Tibial artery (tissue), 4 donors: ENCODE measurements around the gene DLG2.

Experiments
- DNase-seq, 2 donors: peaks; one replicate each; pipeline ENCODE4 v3.0.0-alpha.2; 2019
- H3K27ac ChIP-seq, 2 donors: fragments of 200-600 bp; sonication (generic) in 1 of 2; 1 replicate in 1 of 2; 2 replicates in 1 of 2; pipeline ENCODE4 v1.5.1; 2018 to 2019; ENCODE audit warnings: mild to moderate bottlenecking in 1 of 2
- H3K27me3 ChIP-seq, 2 donors: fragments of 200-600 bp; sonication (generic) in 1 of 2; one replicate each; pipeline versions ENCODE4 v1.5.1 to v1.6.0; 2016 to 2019
- H3K36me3 ChIP-seq, 3 donors: fragments of 200-600 bp; sonication (generic) in 2 of 3; one replicate each; pipeline ENCODE4 v1.5.1; 2016 to 2019; ENCODE audit warnings: mild to moderate bottlenecking in 2 of 3
- H3K4me1 ChIP-seq, 4 donors: fragments of 200-600 bp; sonication (generic) in 2 of 4; 1 replicate in 3 of 4; 2 replicates in 1 of 4; pipeline ENCODE4 v1.5.1; 2016 to 2019
- H3K4me3 ChIP-seq, 2 donors: fragments of 200-600 bp; sonication (generic) in 1 of 2; 1 replicate in 1 of 2; 2 replicates in 1 of 2; pipeline ENCODE4 v1.5.1; 2018 to 2019; ENCODE audit warnings: mild to moderate bottlenecking in 2 of 2
- H3K9me3 ChIP-seq, 3 donors: fragments of 200-600 bp; sonication (generic) in 1 of 3; one replicate each; pipeline ENCODE4 v1.5.1; 2016 to 2019
- CTCF ChIP-seq, 2 experiments: fragments of 200-600 bp in 1 of 2; fragments of 450-650 bp in 1 of 2; IDR thresholded peaks; one replicate each; pipeline ENCODE4 v1.5.1; 2017 to 2019; ENCODE audit warnings: antibody characterized with exemption in 2 of 2, mild to moderate bottlenecking in 1 of 2, moderate library complexity in 1 of 2
- intact Hi-C: fragments of 100-400 bp; cut with DNase I; formaldehyde crosslinking; loops from one replicate; pipeline ENCODE4 v1.15.0; 2023; ENCODE audit warnings: low total_unique reads

DLG2 gene

GRCh38 chr11:83510530-83511460 lies 2116.3 kb downstream of the DLG2 start:
- no peak for DNase-seq
- H3K36me3 ChIP-seq, result no peaks in the 10 kb centered on the region
- H3K27ac ChIP-seq, result no peak overlapping the region
- intact Hi-C loops, result no loop called here
- H3K4me1 ChIP-seq, result peaks cover 0 to 4% (median 0%) of the 10 kb centered on the region in 4 donors
- no peak overlapping the region for H3K4me3 ChIP-seq
- H3K9me3 ChIP-seq, result no peaks in the 10 kb centered on the region
- no peak for TF ChIP-seq CTCF (IDR thresholded peaks at IDR 0.05)
- no peaks in the 10 kb centered on the region for H3K27me3 ChIP-seq

- Histone ChIP-seq H3K36me3 (no peaks in the 10 kb centered on the region), H3K4me3 (no peak overlapping the region), H3K4me1 (peaks cover 0 to 4% (median 0%) of the 10 kb centered on the region in 4 donors), H3K27me3 (no peaks in the 10 kb centered on the region), H3K9me3 (no peaks in the 10 kb centered on the region), H3K27ac (no peak overlapping the region)
- DNase-seq, result no peak
- no peak for TF ChIP-seq CTCF (IDR thresholded peaks at IDR 0.05)
- intact Hi-C loops, result no loop called here
Observed at GRCh38 chr11:83508804-83509203, 2118.3 kb downstream of the DLG2 start.

- DNase-seq, result no peak
- intact Hi-C loops, result no loop called here
- TF ChIP-seq CTCF (IDR thresholded peaks at IDR 0.05), result no peak
- H3K27ac ChIP-seq, result no peak overlapping the region
- no peaks in the 10 kb centered on the region for H3K9me3 ChIP-seq
- no peaks in the 10 kb centered on the region for H3K27me3 ChIP-seq
- no peaks in the 10 kb centered on the region for H3K4me1 ChIP-seq
- H3K36me3 ChIP-seq, result no peaks in the 10 kb centered on the region
- H3K4me3 ChIP-seq, result no peak overlapping the region
Observed at GRCh38 chr11:83502041-83502440, 2125.1 kb downstream of the DLG2 start.

GRCh38 chr11:83493917-83494316 lies 2133.2 kb downstream of the DLG2 start:
- no peaks in the 10 kb centered on the region for H3K4me1 ChIP-seq
- no peaks in the 10 kb centered on the region for H3K36me3 ChIP-seq
- no peak for TF ChIP-seq CTCF (IDR thresholded peaks at IDR 0.05)
- H3K27me3 ChIP-seq, result no peaks in the 10 kb centered on the region
- no peak overlapping the region for H3K4me3 ChIP-seq
- H3K27ac ChIP-seq, result no peak overlapping the region
- no peaks in the 10 kb centered on the region for H3K9me3 ChIP-seq
- intact Hi-C loops, result no loop called here
- no peak for DNase-seq

GRCh38 chr11:83493034-83493433 lies 2134.1 kb downstream of the DLG2 start:
- TF ChIP-seq CTCF (IDR thresholded peaks at IDR 0.05), result no peak
- no peak overlapping the region for H3K4me3 ChIP-seq
- H3K9me3 ChIP-seq, result no peaks in the 10 kb centered on the region
- intact Hi-C loops, result no loop called here
- no peak for DNase-seq
- no peaks in the 10 kb centered on the region for H3K4me1 ChIP-seq
- no peaks in the 10 kb centered on the region for H3K27me3 ChIP-seq
- H3K36me3 ChIP-seq, result no peaks in the 10 kb centered on the region
- H3K27ac ChIP-seq, result no peak overlapping the region
